NCI-H510A (cell line): ENCODE measurements around the gene CELF6.
"Not testable (repeated sequence)": the region's sequence is repeated elsewhere in the genome, so short reads cannot be mapped to it uniquely, and the experiment has no call there.

ENCODE experiments used
- DNase-seq: peaks from one replicate; lab custom pipeline; 2025; lab: John Stamatoyannopoulos, UW

CELF6 gene

GRCh38 chr15:72315706-72316370, 4.1 kb downstream of the CELF6 start:
- no peak for DNase-seq

GRCh38 chr15:72313881-72314280, 6.1 kb downstream of the CELF6 start:
- no peak for DNase-seq

- DNase-seq: no peak
These were observed 6.5 kb downstream of the CELF6 start for GRCh38 chr15:72313448-72313840.

GRCh38 chr15:72312605-72313447, 7.1 kb downstream of the CELF6 start:
- DNase-seq: peak; percentile 11

GRCh38 chr15:72307026-72307425, 12.9 kb downstream of the CELF6 start:
- no peak for DNase-seq

GRCh38 chr15:72306211-72306785, 13.7 kb downstream of the CELF6 start:
- DNase-seq: peak; percentile 37

GRCh38 chr15:72304596-72304995, 15.4 kb downstream of the CELF6 start:
- no peak for DNase-seq

GRCh38 chr15:72302955-72303354, 17.0 kb downstream of the CELF6 start:
- DNase-seq: no peak

GRCh38 chr15:72289597-72290325, 30.2 kb downstream of the CELF6 start:
- DNase-seq: no peak

- no peak for DNase-seq
These were observed 31.0 kb downstream of the CELF6 start for GRCh38 chr15:72288796-72289596.

GRCh38 chr15:72285927-72286516, 33.9 kb downstream of the CELF6 start:
- DNase-seq: no peak

- no peak for DNase-seq
These were observed 34.6 kb downstream of the CELF6 start for GRCh38 chr15:72285402-72285801.

GRCh38 chr15:72284781-72285180, 35.2 kb downstream of the CELF6 start:
- DNase-seq: no peak

GRCh38 chr15:72281713-72282112, 38.2 kb downstream of the CELF6 start:
- no peak for DNase-seq

- no peak for DNase-seq
These were observed 39.2 kb downstream of the CELF6 start for GRCh38 chr15:72280751-72281150.

- no peak for DNase-seq
These were observed 41.2 kb downstream of the CELF6 start for GRCh38 chr15:72278737-72279136.

- no peak for DNase-seq
These were observed 43.6 kb downstream of the CELF6 start for GRCh38 chr15:72276326-72276700.

- not testable (repeated sequence) for DNase-seq
These were observed 44.2 kb downstream of the CELF6 start for GRCh38 chr15:72275635-72276325.

GRCh38 chr15:72272997-72273352, 47.0 kb downstream of the CELF6 start:
- no peak for DNase-seq

GRCh38 chr15:72272213-72272996, 47.6 kb downstream of the CELF6 start, which contains the start of gene PARP6:
Gene PARP6, minus strand, starts transcription at chr15:72272554. Its CDS starts 5,077 bp downstream, at chr15:72267477.
- peak; percentile 89 for DNase-seq
